GM21447 (cell line): ENCODE data around the gene HPCAL1.

Source experiments
- ATAC-seq: cut with Tn5 transposase; IDR thresholded peaks from one replicate; pipeline ENCODE4 v1.9.1; 2021; ENCODE audit not compliant: unreplicated experiment

HPCAL1 gene

GRCh38 chr2:10385501-10385900 is 82.8 kb downstream of the HPCAL1 start:
- ATAC-seq = no peak

- ATAC-seq = no peak
Measured at GRCh38 chr2:10385933-10386773, 83.4 kb downstream of the HPCAL1 start.

- no peak for ATAC-seq
Measured at GRCh38 chr2:10387033-10387432, 84.3 kb downstream of the HPCAL1 start.

- ATAC-seq = no peak
Measured at GRCh38 chr2:10388954-10389560, 86.4 kb downstream of the HPCAL1 start.

GRCh38 chr2:10389573-10389972 is 86.9 kb downstream of the HPCAL1 start:
- ATAC-seq = no peak

- no peak for ATAC-seq
Measured at GRCh38 chr2:10390369-10390801, 87.7 kb downstream of the HPCAL1 start.

- no peak for ATAC-seq
Measured at GRCh38 chr2:10392100-10392499, 89.4 kb downstream of the HPCAL1 start.

- ATAC-seq = no peak
Measured at GRCh38 chr2:10392548-10392947, 89.8 kb downstream of the HPCAL1 start.

- no peak for ATAC-seq
Measured at GRCh38 chr2:10392951-10393639, 90.4 kb downstream of the HPCAL1 start.

- ATAC-seq = no peak
Measured at GRCh38 chr2:10393640-10393982, 90.9 kb downstream of the HPCAL1 start.

- ATAC-seq = no peak
Measured at GRCh38 chr2:10395893-10396292, 93.2 kb downstream of the HPCAL1 start.

- no peak for ATAC-seq
Measured at GRCh38 chr2:10396464-10396863, 93.8 kb downstream of the HPCAL1 start.

GRCh38 chr2:10397297-10397875 is 94.7 kb downstream of the HPCAL1 start:
- ATAC-seq = no peak

- no peak for ATAC-seq
Measured at GRCh38 chr2:10397878-10398277, 95.2 kb downstream of the HPCAL1 start.

GRCh38 chr2:10398496-10398895 is 95.8 kb downstream of the HPCAL1 start:
- ATAC-seq = no peak

GRCh38 chr2:10399358-10399757 is 96.7 kb downstream of the HPCAL1 start:
- ATAC-seq = no peak

- ATAC-seq = no peak
Measured at GRCh38 chr2:10400002-10400401, 97.3 kb downstream of the HPCAL1 start.

GRCh38 chr2:10400568-10400977 is 97.9 kb downstream of the HPCAL1 start:
- ATAC-seq = peak; percentile 73

GRCh38 chr2:10400978-10401951 is 98.6 kb downstream of the HPCAL1 start:
- no peak for ATAC-seq

GRCh38 chr2:10402062-10402585 is 99.4 kb downstream of the HPCAL1 start:
- no peak for ATAC-seq
